IMR-90 (cell line): ENCODE measurements around the gene AMZ1. TPM values are rescaled to one million over a fixed set of nuclear protein-coding genes. Genes with fewer than 3 reads are reported as not detected.

Experiments
- ATAC-seq: fragments of 200-7000 bp; cut with Tn5 transposase; 2 replicates; pipeline ENCODE4 v1.9.1; 2020; ENCODE audit warnings: low read depth, mild to moderate bottlenecking, moderate library complexity
- BruUV-seq: library from RNA; stranded (reverse); fragments of 400-500 nt; replicated peaks from 2 replicates; lab custom pipeline; 2021; lab: Mats Ljungman, UMichigan
- CTCF ChIA-PET: fragments of 300-600 bp; formaldehyde crosslinking; extraction: SDS; loops from one replicate; lab custom pipeline; 2021; ENCODE audit warnings: antibody characterized with exemption; lab: Yijun Ruan, JAX
- POLR2A ChIA-PET: fragments of 300-600 bp; sonication (Branson Sonifier 250); formaldehyde crosslinking; loops from one replicate; lab custom pipeline; 2022; ENCODE audit warnings: antibody characterized with exemption; ENCODE audit not compliant: unreplicated experiment; lab: Charles Lee
- DNase-seq: peaks from one replicate; pipeline ENCODE4 v3.0.0; 2013
- H2AFZ ChIP-seq: replicated peaks from 2 replicates; pipeline ENCODE3; 2013; ENCODE audit warnings: low read length, mild to moderate bottlenecking; ENCODE audit not compliant: poor library complexity
- H2AK5ac ChIP-seq: 2 replicates; pipeline ENCODE4 v1.6.1; 2013; ENCODE audit warnings: low read depth, low read length, inconsistent platforms
- H2AK9ac ChIP-seq: replicated peaks from 2 replicates; pipeline ENCODE3; 2013; ENCODE audit warnings: mild to moderate bottlenecking, low read depth, low read length, moderate library complexity; ENCODE audit not compliant: poor library complexity
- H2BK120ac ChIP-seq: 2 replicates; pipeline ENCODE4 v1.6.1; 2013; ENCODE audit warnings: low read depth, low read length, inconsistent platforms
- H2BK15ac ChIP-seq: 3 replicates; pipeline ENCODE4 v1.6.1; 2013; ENCODE audit warnings: low read depth, low read length, inconsistent platforms
- H2BK20ac ChIP-seq: 2 replicates; pipeline ENCODE4 v1.6.1; 2013; ENCODE audit warnings: low read depth, mild to moderate bottlenecking, inconsistent platforms, low read length, moderate library complexity
- H2BK5ac ChIP-seq: 2 replicates; pipeline ENCODE4 v1.6.1; 2013; ENCODE audit warnings: mild to moderate bottlenecking, low read depth, low read length, inconsistent platforms; ENCODE audit not compliant: poor library complexity, severe bottlenecking
- H3K14ac ChIP-seq: replicated peaks from 2 replicates; pipeline ENCODE4 v1.6.1; 2013; ENCODE audit warnings: low read depth, low read length, inconsistent platforms
- H3K18ac ChIP-seq: 2 replicates; pipeline ENCODE4 v1.6.1; 2013; ENCODE audit warnings: low read depth, low read length, control low read depth
- H3K23ac ChIP-seq: 2 replicates; pipeline ENCODE4 v1.6.1; 2013; ENCODE audit warnings: low read depth, low read length, inconsistent platforms
- H3K27ac ChIP-seq: 2 replicates; pipeline ENCODE4 v1.5.1; 2013; ENCODE audit warnings: mild to moderate bottlenecking, control low read depth, low read length; ENCODE audit not compliant: insufficient read depth
- H3K27me3 ChIP-seq: 2 replicates; pipeline ENCODE4 v1.6.1; 2013; ENCODE audit warnings: low read length; ENCODE audit not compliant: control insufficient read depth, insufficient read depth
- H3K36me3 ChIP-seq: 2 replicates; pipeline ENCODE4 v1.6.1; 2013; ENCODE audit warnings: low read length, mixed read lengths; ENCODE audit not compliant: control insufficient read depth, insufficient read depth
- H3K4ac ChIP-seq: 2 replicates; pipeline ENCODE4 v1.6.1; 2013; ENCODE audit warnings: low read depth, low read length, inconsistent platforms
- H3K4me1 ChIP-seq: 2 replicates; pipeline ENCODE4 v1.6.1; 2013; ENCODE audit warnings: low read length, mixed read lengths; ENCODE audit not compliant: control insufficient read depth, insufficient read depth
- H3K4me2 ChIP-seq: 2 replicates; pipeline ENCODE4 v1.6.1; 2013; ENCODE audit warnings: low read depth, mild to moderate bottlenecking, control low read depth, low read length, moderate library complexity
- H3K4me3 ChIP-seq: 2 replicates; pipeline ENCODE4 v1.5.1; 2013; ENCODE audit warnings: low read depth, mild to moderate bottlenecking, control low read depth, low read length, moderate library complexity; ENCODE audit not compliant: insufficient read depth
- H3K56ac ChIP-seq: 2 replicates; pipeline ENCODE4 v1.6.1; 2013; ENCODE audit warnings: low read length, inconsistent platforms; ENCODE audit not compliant: insufficient read depth; ENCODE audit errors: extremely low read depth
- H3K79me1 ChIP-seq, 2 experiments: 2 replicates each; pipeline ENCODE4 v1.6.1; 2013; ENCODE audit warnings: low read length in 2 of 2, inconsistent platforms in 1 of 2, low read depth in 1 of 2
- H3K9ac ChIP-seq: 2 replicates; pipeline ENCODE4 v1.6.1; 2013; ENCODE audit warnings: low read depth, low read length, control low read depth
- H3K9me1 ChIP-seq: 2 replicates; pipeline ENCODE4 v1.6.1; 2013; ENCODE audit warnings: low read length, inconsistent platforms; ENCODE audit not compliant: insufficient read depth
- H3K9me3 ChIP-seq: 2 replicates; pipeline ENCODE4 v1.6.1; 2013; ENCODE audit warnings: low read length; ENCODE audit not compliant: control insufficient read depth, insufficient read depth
- H4K20me1 ChIP-seq: 2 replicates; pipeline ENCODE4 v1.6.1; 2013; ENCODE audit warnings: low read length, inconsistent platforms; ENCODE audit not compliant: insufficient read depth
- H4K5ac ChIP-seq: 2 replicates; pipeline ENCODE4 v1.6.1; 2013; ENCODE audit warnings: mild to moderate bottlenecking, low read depth, low read length, control low read depth
- H4K8ac ChIP-seq, 2 experiments: 2 replicates each; pipeline ENCODE4 v1.6.1; 2013; ENCODE audit warnings: low read depth in 2 of 2, low read length in 2 of 2, control low read depth in 1 of 2, inconsistent platforms in 1 of 2
- H4K91ac ChIP-seq: 2 replicates; pipeline ENCODE4 v1.6.1; 2013; ENCODE audit warnings: low read depth, low read length, inconsistent platforms; ENCODE audit not compliant: insufficient read depth
- BHLHE40 ChIP-seq: fragments of 150-350 bp; IDR thresholded peaks from 2 replicates; pipeline ENCODE4 v1.6.1; 2016; ENCODE audit warnings: mild to moderate bottlenecking, low read depth, low read length
- CEBPB ChIP-seq: IDR thresholded peaks from 2 replicates; pipeline ENCODE4 v1.6.1; 2012; ENCODE audit warnings: low read depth, low read length, improper control_type of control experiment
- CTCF ChIP-seq: conservative IDR thresholded peaks from 2 replicates; pipeline ENCODE4 v1.5.1; 2012; ENCODE audit warnings: mild to moderate bottlenecking, low read depth, low read length, improper control_type of control experiment
- FOS ChIP-seq: fragments of 150-350 bp; IDR thresholded peaks from 2 replicates; pipeline ENCODE4 v1.6.1; 2016; ENCODE audit warnings: low read depth, low read length
- MAFK ChIP-seq: IDR thresholded peaks from 2 replicates; pipeline ENCODE4 v1.6.1; 2012; ENCODE audit warnings: low read depth, low read length, improper control_type of control experiment
- MAZ ChIP-seq: IDR thresholded peaks from 2 replicates; pipeline ENCODE4 v1.6.1; 2012; ENCODE audit warnings: low read depth, mild to moderate bottlenecking, low read length, improper control_type of control experiment, moderate library complexity, borderline replicate concordance
- MXI1 ChIP-seq: IDR thresholded peaks from 2 replicates; pipeline ENCODE4 v1.6.1; 2012; ENCODE audit warnings: low read depth, mild to moderate bottlenecking, low read length, moderate library complexity, borderline replicate concordance
- NFE2L2 ChIP-seq: fragments of 150-350 bp; IDR thresholded peaks from 2 replicates; pipeline ENCODE4 v1.6.1; 2016; ENCODE audit warnings: low read depth, mild to moderate bottlenecking, low read length
- RAD21 ChIP-seq: IDR thresholded peaks from 2 replicates; pipeline ENCODE4 v1.6.1; 2012; ENCODE audit warnings: low read length, improper control_type of control experiment
- RCOR1 ChIP-seq: IDR thresholded peaks from 2 replicates; pipeline ENCODE4 v1.6.1; 2012; ENCODE audit warnings: mild to moderate bottlenecking, low read length, improper control_type of control experiment; ENCODE audit not compliant: insufficient replicate concordance
- RFX5 ChIP-seq: IDR thresholded peaks from 2 replicates; pipeline ENCODE4 v1.8.0; 2012; ENCODE audit warnings: low read depth, mild to moderate bottlenecking, low read length, moderate library complexity
- SMC3 ChIP-seq: fragments of 150-350 bp; IDR thresholded peaks from 2 replicates; pipeline ENCODE4 v1.6.1; 2016; ENCODE audit warnings: low read depth, mild to moderate bottlenecking, antibody characterized with exemption, low read length, moderate library complexity
- USF2 ChIP-seq: fragments of 150-350 bp; IDR thresholded peaks from 2 replicates; pipeline ENCODE4 v1.6.1; 2017; ENCODE audit warnings: mild to moderate bottlenecking, antibody characterized with exemption, low read length, low read depth
- WGBS, 2 experiments: methylation state at CpG; one replicate each; pipeline versions ENCODE4 v1.1.5 to v1.1.7; 2013; ENCODE audit warnings: missing lambda C conversion rate in 2 of 2; ENCODE audit not compliant: insufficient read length in 1 of 2; ENCODE audit errors: extremely low coverage in 2 of 2; 5-methylcytosine and 5-hydroxymethylcytosine counted together
- dilution Hi-C: fragments of 300-500 bp; cut with HindIII; formaldehyde crosslinking; loops from one replicate; pipeline ENCODE4 v1.14.3; 2018; ENCODE audit warnings: low sequenced_read_pairs; ENCODE audit not compliant: unreplicated experiment
- in situ Hi-C: fragments of 300-500 bp; cut with MboI; formaldehyde crosslinking; loops from 3 replicates; pipeline ENCODE4 v1.14.3; 2019; ENCODE audit warnings: low sequenced_read_pairs, inconsistent platforms, mixed read lengths
- intact Hi-C: fragments of 100-400 bp; cut with micrococcal nuclease; formaldehyde crosslinking; loops from 2 replicates; pipeline ENCODE4 v1.10.0; 2022
- polyA plus RNA-seq, 3 experiments: library from polyadenylated mRNA; depleted of rRNA; stranded (reverse); fragments of >200 nt; gene quantifications; 2 replicates each; pipeline ENCODE4 v1.2.3, GENCODE V29; 2012; ENCODE audit warnings: low replicate concordance in 1 of 3
- total RNA-seq: library from RNA; depleted of rRNA; stranded (reverse); fragments of >200 nt; gene quantifications from 2 replicates; pipeline ENCODE4 v1.2.3, GENCODE V29; 2012

Gene AMZ1
- total and polyA plus RNA-seq, 2 of the 4 experiments (the other 2 are of a cell fraction) = 0.54 to 1.6 TPM

DNA sequence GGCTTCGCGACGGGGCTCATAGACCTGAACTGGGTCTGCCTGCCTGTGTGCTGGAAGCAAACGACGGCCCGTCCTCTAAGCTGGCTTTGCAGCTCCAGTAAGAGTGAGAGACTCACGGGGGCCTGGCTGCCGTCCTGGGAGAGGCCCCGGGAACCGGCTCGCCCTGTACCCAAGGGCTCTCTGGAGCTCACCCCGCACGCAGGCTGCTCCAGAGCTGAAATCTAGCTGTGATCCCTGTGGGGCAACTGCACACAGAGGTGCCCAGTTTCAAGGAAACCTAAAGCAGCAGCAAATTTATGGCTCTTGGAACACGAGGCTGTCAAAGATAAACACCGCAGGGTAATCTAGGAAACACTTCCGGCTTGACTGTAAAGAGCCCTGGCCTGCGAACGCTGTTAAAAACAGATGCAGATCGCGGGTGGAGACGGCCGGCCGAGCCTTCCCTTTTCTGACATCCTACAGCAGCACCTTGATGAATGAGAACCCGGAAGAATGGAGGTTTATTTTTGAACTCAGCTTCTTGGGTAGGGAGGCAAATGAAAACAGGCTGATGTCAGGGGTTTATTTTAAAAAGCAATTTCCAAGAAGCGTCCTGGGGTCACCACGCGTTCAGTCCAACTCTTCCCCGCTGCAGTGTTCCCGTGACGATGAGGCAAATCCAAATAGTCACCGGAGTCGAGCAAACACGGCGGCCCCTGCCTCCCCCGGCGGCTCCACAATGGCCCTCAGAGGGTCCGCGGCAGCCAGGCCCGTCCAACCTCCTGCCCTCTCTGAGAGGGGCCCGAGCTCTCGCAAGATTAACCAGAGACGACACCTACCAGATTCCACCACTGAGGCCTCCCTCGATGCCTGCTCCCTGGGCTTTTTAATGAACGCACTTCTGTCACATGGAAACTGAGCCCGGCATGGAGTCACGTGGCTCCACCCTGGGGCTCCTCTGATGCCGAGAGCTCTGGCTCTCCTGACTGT, 29.6 kb downstream of the AMZ1 start:
- no peak overlapping the region for H2BK15ac ChIP-seq
- H3K4me2 ChIP-seq = no peak overlapping the region; the same call in 1 of the 2 replicates
- H3K56ac ChIP-seq = no peak overlapping the region
- H2AFZ ChIP-seq = peak overlapping the region; percentile 11
- in situ Hi-C loops = no loop called here
- no peak overlapping the region for H4K91ac ChIP-seq
- peaks cover 18% of the 10 kb centered on the region for H3K9me1 ChIP-seq
- dilution Hi-C loops = no loop called here
- H3K4me3 ChIP-seq = no peak overlapping the region
- H3K4me1 ChIP-seq = peaks cover 11% of the 10 kb centered on the region; the same call in 1 of the 2 replicates
- BruUV-seq = no TSS peak
- H2AK9ac ChIP-seq = peak overlapping the region; percentile 76
- H2AK5ac ChIP-seq = peak overlapping the region; percentile 37
- ChIA-PET POLR2A (no interaction called here), CTCF (no interaction called here)
- H3K36me3 ChIP-seq = peaks cover 24% of the 10 kb centered on the region
- H4K8ac ChIP-seq = no peak overlapping the region; a peak in 1 of 4 replicates
- peaks cover 0 to 25% of the 10 kb centered on the region in 2 experiments; a peak in 3 of 4 replicates for H3K79me1 ChIP-seq
- H4K5ac ChIP-seq = no peak overlapping the region
- intact Hi-C loops = no loop called here
- no peak overlapping the region for H3K14ac ChIP-seq
- no peak overlapping the region for H2BK120ac ChIP-seq
- DNase-seq = peak; percentile 62
- H2BK20ac ChIP-seq = no peak overlapping the region
- H2BK5ac ChIP-seq = no peak overlapping the region
- H3K18ac ChIP-seq = no peak overlapping the region
- no peaks in the 10 kb centered on the region for H3K27me3 ChIP-seq
- H4K20me1 ChIP-seq = no peaks in the 10 kb centered on the region
- H3K4ac ChIP-seq = peak overlapping the region; percentile 19; the same call in 1 of the 2 replicates
- no peak overlapping the region for H3K9ac ChIP-seq
- 51% methylated on average over 26 of the region's 47 CpGs; no CpG with 5 or more reads in 1 of the 2 experiments for WGBS, 2 experiments
- H3K23ac ChIP-seq = no peak overlapping the region
- H3K9me3 ChIP-seq = no peaks in the 10 kb centered on the region
- peak; percentile 55 for ATAC-seq
- no peak overlapping the region for H3K27ac ChIP-seq
- TF ChIP-seq CEBPB (no peak), CTCF (no peak), MXI1 (no peak), SMC3 (no peak), RFX5 (no peak), NFE2L2 (no peak), RAD21 (no peak), MAZ (no peak), MAFK (no peak), USF2 (no peak), RCOR1 (no peak), FOS (no peak), BHLHE40 (no peak)
